Measurements from ENCODE around the gene IPO5. TPM values are rescaled to one million over a fixed set of nuclear protein-coding genes. Genes with fewer than 3 reads are reported as not detected.

The IPO5 gene
- total RNA-seq, 1 donor from 2014 or later: 195 TPM

DNA sequence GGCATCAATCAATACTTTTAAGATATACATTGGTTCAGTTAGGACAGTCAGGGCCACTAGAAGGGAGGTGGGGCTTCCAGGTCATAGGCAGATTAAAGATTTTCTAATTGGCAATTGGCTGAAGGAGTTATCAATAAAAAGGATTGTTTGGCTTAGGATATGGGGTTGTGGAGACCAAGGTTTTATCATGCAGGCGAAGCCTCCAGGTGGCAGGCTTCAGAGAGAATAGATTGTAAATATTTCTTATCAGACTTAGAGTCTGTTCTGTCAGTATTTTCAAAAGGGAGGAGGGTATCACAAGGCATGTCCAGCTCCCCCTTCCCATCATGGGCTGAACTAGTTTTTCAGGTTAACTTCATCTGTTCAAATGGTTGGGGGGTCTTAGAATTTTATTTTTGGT is 112.0 kb downstream of the IPO5 start:
- no peak for DNase-seq

DNA sequence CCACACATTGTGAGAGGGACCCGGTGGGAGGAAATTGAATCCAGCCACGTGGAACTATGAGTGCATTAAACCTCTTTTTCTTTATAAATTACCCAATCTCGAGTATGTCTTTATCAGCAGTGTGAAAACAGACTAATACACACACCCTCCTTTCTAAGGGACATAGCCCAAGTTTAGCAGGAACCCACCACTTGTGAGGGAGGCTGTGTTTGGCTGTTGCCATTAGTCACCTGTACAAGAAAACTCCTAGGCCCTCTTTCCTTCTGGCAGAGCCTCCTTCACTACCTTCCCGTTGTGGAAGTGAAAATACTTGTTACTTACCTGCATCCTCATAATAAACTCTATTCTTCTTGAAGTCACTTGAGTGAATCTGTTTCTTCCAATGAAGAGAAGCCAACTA is 113.2 kb downstream of the IPO5 start:
- no peak for DNase-seq

DNA sequence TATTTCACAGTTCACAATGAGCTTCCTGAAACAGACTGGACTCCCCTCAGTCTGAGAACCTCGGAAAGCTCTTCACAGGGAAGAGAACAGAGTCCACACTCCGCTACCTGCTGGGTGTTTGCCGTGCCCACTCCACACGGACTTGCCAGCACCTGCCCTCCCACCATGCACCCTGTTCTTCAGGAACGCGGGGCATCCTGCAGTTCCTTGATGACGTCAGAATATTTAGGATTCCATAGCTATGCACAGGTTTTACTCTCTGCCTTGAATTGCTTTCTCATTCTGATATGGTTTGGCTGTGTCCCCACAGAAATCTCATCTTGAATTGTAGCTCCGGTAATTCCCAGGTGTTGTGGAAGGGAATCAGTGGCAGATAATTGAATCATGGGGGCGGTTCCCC is 115.0 kb downstream of the IPO5 start:
- no peak for DNase-seq

DNA sequence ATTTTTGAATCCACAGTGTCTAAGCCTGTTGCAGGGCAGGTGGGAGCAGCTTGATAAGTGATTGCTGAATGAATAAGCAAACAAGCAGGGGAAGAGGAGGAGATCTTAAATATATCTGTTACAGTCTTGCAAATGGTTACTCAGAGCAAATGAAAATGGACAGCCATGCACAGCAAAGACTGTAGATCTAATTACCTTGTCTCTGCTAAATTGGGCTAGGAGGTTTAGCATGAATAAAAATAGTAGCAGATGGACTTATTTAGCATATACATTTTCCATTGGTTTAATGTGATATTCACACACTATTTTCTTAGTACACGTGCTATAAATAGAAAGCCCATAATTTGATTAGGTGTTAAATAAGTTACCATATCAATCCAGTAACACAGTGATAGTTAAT is 116.5 kb downstream of the IPO5 start:
- no peak for DNase-seq

DNA sequence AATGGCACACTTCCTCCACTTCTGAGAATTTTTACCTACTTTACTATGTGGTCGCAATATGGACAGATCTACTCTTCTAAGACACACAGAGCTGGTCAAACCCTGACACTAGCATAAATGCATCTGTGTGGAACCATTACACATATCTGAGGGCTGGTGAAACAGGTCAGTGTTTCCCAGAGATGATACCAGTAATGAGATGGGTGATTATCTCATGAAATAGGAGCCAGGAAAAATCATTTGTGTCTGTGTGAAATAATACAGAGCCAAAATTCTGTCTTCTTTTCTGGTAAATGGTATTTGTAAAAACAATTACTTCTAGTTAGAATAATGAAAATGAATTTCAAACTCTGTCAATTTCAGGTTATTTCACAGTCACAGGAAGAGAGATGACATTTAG is 117.8 kb downstream of the IPO5 start:
- DNase-seq: no peak

DNA sequence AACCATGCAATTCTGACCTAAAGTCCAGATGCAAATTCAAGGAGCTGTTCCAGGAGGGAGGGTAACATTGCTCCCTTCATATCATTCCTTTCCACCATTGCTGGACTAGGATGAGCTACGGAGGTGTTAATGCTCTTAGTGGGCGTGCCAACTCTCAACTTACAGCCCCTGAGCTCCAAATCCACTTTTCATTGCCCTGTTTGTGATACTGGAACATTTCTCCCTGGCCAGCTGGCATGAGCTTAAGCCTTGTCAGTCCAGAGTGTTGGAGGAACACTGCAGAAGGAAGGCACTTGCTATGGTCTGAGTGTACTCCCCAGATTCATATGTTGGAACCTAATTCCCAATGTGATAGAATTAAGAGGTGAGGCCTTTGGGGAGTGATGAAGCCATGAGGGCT is 119.0 kb downstream of the IPO5 start:
- DNase-seq: no peak

Small RNA genes within 50 kb of the gene (small RNA-seq; reads per million reads assigned to genes)
- gene FTLP8: not detected

Other genes starting within 250 kb of the IPO5 start
- gene FARP1, start 189.4 kb downstream of the IPO5 start, total RNA-seq: 86.7 TPM
- not detected for gene RNF113B, start 223.6 kb downstream of the IPO5 start, total RNA-seq

Measured in occipital lobe (tissue), 3 donors.